ENCODE measurements around the gene CSNK1D.
A peak's percentile ranks its signal among the peaks of the same experiment; 100 is the strongest.

- TF ChIP-seq CTCF (IDR thresholded peaks at IDR 0.05) (peak in 1 of 6 experiments; percentile 8), POLR2A (IDR thresholded peaks at IDR 0.05) (peak in 3 of 4 donors; percentile 61 to 74 (median 63))
These were observed 23.8 kb upstream of the CSNK1D start for GRCh38 chr17:82297280-82297713.
